IgD-negative memory B cell (primary cell): Measurements from ENCODE around the gene TPRN. TPM values are rescaled to one million over a fixed set of nuclear protein-coding genes. Genes with fewer than 3 reads are reported as not detected.

Source experiments
- H3K27ac Mint-ChIP-seq, 3 donors: one replicate each; pipeline ENCODE4 v1.8.0; 2020 to 2022; ENCODE audit warnings: mild to moderate bottlenecking in 3 of 3, mixed read lengths in 3 of 3, moderate library complexity in 1 of 3
- H3K27me3 Mint-ChIP-seq: one replicate; pipeline ENCODE4 v1.8.0; 2021; ENCODE audit warnings: mixed read lengths
- H3K36me3 Mint-ChIP-seq: one replicate; pipeline ENCODE4 v1.8.0; 2020; ENCODE audit warnings: mild to moderate bottlenecking, mixed read lengths
- H3K4me1 Mint-ChIP-seq, 3 donors: one replicate each; pipeline ENCODE4 v1.8.0; 2020 to 2022; ENCODE audit warnings: mixed read lengths in 3 of 3, mild to moderate bottlenecking in 1 of 3
- H3K4me3 Mint-ChIP-seq, 4 donors: one replicate each; pipeline ENCODE4 v1.8.0; 2020 to 2022; ENCODE audit warnings: mild to moderate bottlenecking in 4 of 4, mixed read lengths in 4 of 4, moderate library complexity in 3 of 4
- H3K9me3 Mint-ChIP-seq, 3 donors: one replicate each; pipeline ENCODE4 v1.8.0; 2020 to 2021; ENCODE audit warnings: mixed read lengths in 3 of 3, mild to moderate bottlenecking in 1 of 3
- polyA plus RNA-seq: library from polyadenylated mRNA; unstranded; fragments of 300-500 nt; fragmentation: Illumina TruSeq; gene quantifications from one replicate; pipeline ENCODE4 v1.2.3, GENCODE V29; 2021

TPRN gene
- polyA plus RNA-seq, 1 donor from 2014 or later, result 0.66 TPM

DNA sequence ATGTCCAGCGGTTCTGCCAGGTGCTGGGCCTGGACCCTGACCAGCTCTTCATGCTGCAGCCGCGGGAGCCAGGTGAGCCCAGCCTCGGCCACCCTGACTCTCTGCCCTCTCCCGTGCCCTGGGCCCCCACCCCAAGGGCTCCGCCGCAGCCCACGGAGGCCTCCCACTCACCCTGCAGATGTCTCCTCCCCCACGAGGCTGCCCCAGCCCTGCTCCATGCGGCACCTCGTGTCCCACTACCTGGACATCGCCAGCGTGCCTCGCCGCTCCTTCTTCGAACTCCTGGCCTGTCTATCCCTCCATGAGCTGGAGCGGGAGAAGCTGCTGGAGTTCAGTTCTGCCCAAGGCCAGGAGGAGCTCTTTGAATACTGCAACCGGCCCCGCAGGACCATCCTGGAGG, 14.1 kb upstream of the TPRN start:
- Mint-ChIP-seq H3K27me3 (no peaks in the 10 kb centered on the region), H3K27ac (no peak overlapping the region), H3K9me3 (no peaks in the 10 kb centered on the region), H3K4me1 (no peaks in the 10 kb centered on the region), H3K36me3 (peaks cover 1% of the 10 kb centered on the region), H3K4me3 (no peak overlapping the region)

DNA sequence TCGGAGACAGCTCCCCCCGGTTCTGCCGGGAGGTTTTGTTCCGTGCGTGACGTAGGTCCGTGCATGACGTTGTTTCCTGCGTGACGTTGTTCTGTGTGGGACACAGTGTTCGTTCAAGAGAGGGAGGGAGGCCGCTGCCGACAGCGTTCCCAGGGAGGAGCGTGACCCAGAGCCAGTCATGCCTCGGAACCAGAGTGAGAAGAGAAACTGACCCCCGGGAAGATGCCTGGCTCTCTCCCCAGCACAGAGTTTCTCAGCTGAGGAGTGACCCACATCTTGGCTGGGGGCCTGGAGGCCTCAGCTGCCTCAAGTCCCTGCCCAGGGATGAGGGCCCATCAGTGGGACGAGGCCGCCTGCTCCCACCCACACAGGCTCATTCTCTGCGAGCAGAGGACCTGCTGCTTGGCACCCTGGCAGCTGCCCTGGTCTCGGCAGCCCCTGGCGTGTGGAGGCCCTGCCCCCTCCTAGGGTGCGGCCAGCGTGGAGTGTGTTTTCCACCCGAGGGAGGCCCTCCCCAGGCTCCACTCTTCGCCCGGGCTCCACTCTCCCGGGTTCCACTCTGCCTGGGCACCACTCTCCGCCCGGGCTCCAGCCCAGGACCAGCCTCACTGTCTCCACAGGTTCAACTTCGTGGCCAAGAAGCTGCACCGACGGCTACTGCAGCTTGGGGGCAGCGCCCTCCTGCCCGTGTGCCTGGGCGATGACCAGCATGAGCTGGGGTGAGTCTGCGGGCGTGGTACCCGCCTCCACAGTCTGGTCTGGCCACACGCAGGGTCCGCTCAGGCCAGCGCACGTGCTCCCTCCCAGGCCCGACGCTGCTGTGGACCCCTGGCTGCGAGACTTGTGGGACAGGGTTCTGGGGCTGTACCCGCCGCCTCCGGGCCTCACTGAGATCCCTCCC, 12.9 kb upstream of the TPRN start:
- no peaks in the 10 kb centered on the region for H3K9me3 Mint-ChIP-seq

DNA sequence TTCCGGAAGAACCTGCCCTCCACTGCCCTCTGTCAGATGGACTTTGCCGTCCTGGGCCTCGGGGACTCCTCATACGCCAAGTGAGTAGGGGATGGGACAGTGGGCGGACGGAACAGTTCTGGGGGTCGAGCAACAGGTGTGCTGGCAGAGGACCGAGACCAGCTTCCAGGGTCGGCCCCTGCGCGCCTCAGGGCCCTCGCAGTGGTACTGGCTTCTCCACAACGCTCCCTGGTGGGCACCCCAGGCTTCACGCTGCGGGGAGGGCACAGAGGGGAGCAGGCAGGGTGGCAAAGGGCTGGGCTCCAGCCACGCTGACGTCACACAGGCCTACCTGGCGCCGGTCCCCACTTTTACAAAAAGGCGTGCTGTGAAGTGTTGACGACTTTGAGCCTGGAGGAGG, 12.0 kb upstream of the TPRN start:
- Mint-ChIP-seq H3K27me3 (no peaks in the 10 kb centered on the region), H3K27ac (no peak overlapping the region), H3K9me3 (no peaks in the 10 kb centered on the region), H3K36me3 (peaks cover 1% of the 10 kb centered on the region), H3K4me3 (no peak overlapping the region), H3K4me1 (peaks cover 0 to 1% (median under 1%) of the 10 kb centered on the region in 3 donors)

More for the DNA sequence above, 12.9 kb upstream of the TPRN start:
- no peak overlapping the region for H3K27ac Mint-ChIP-seq
- H3K4me3 Mint-ChIP-seq, result no peak overlapping the region
- H3K27me3 Mint-ChIP-seq, result no peaks in the 10 kb centered on the region
- H3K36me3 Mint-ChIP-seq, result peaks cover 1% of the 10 kb centered on the region
- H3K4me1 Mint-ChIP-seq, result no peaks in the 10 kb centered on the region

DNA sequence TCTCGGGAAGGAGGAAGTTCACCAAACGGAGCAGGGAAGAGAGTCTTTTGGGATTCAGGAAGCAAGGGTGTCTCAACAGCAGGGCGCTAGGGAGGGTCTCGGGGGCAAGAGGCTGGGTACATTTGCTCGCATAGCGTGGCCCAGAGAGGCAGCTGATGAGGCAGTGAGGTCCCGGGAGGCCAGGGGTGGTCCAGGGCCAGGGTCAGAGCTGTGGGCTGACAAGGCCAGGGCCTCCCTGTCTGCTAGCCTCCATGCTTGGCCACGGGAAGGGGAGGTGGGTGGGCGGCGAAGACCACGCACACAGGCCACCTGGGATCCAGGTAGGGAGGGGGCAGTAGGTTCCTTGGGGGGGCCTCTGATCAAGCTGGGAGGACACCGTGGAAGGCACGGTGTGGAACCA, 11.0 kb upstream of the TPRN start:
- peaks cover 1 to 9% (median 8%) of the 10 kb centered on the region in 3 donors for H3K4me1 Mint-ChIP-seq
- H3K27ac Mint-ChIP-seq, result peak overlapping the region in 1 of 3 donors; percentile 62
- H3K36me3 Mint-ChIP-seq, result peaks cover 1% of the 10 kb centered on the region
- no peaks in the 10 kb centered on the region for H3K27me3 Mint-ChIP-seq
- H3K9me3 Mint-ChIP-seq, result no peaks in the 10 kb centered on the region
- no peak overlapping the region for H3K4me3 Mint-ChIP-seq

DNA sequence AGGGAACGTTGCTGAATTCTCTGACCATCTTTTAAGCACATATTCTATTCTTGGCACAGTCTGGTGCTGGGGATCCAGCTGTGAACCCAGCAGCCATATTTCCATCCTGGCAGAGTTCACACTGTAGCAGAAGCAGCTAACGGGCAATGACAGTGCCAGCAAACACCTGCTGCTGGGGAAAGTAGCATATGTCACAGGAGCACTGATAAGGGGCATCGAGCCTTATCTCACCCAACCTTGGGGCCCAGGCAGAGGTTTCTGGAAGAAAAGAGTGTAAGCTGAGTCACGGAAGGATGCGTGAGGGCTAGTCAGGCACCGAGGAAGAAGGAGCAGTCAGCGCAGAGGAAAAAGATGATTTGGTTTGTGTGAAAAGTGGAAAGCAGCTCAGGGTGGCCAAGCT, 6.1 kb upstream of the TPRN start:
- Mint-ChIP-seq H3K36me3 (peaks cover 1% of the 10 kb centered on the region), H3K27ac (peak overlapping the region in 2 of 3 donors; percentile 93 to 96), H3K4me1 (peaks cover 15 to 24% (median 24%) of the 10 kb centered on the region in 3 donors), H3K4me3 (peak overlapping the region; percentile 90 to 95 (median 93)), H3K9me3 (no peaks in the 10 kb centered on the region), H3K27me3 (no peaks in the 10 kb centered on the region)

DNA sequence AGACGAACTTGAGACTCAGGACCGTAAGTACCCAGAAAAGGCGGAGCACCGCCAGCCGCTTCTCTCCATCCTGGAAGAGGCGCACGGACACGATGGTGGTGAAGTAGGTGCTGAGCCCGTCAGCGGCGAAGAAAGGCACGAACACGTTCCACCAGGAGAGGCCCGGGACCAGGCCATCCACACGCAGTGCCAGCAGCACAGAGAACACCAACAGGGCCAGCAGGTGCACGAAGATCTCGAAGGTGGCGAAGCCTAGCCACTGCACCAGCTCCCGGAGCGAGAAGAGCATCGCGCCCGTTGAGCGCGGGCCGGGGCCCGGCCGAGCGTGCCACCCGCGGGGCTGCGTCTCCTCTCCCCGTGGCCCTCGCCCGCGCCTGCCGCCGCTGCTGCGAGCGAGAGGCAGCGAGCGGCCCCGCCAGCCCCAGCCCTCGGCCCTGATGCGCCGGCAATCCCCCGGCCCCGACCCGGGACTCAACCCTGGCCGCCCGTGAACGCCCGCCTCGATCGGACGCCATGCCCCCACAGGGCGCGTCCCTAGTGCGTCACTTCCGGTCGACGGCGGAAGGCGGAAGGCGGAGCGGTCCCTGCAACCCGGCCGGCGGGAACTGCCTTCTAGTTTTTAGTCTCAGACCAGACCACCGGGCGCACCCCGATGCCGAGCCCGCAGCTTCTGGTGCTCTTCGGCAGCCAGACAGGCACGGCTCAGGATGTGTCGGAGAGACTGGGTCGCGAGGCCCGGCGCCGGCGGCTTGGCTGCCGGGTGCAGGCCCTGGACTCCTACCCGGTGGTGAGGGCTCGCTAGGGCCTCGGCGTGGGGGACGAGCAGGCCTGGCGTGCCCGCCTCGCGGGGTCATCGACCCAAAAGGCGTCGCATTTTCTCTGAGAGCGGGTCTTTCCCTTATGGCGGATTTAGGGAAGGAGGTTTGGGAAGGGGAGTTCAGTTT, 4.9 kb upstream of the TPRN start, which contains the start of the genes NDOR1 and TMEM203:
Gene NDOR1, plus strand, starts transcription at position 575 of the 944 bp plus-strand sequence. Its CDS starts 78 bp downstream, at position 653.
Gene TMEM203, minus strand, starts transcription at position 523 of the 944 bp plus-strand sequence. Its CDS starts 234 bp downstream, at position 289.
- Mint-ChIP-seq H3K4me1 (peaks cover 23 to 24% (median 24%) of the 10 kb centered on the region in 3 donors), H3K9me3 (no peaks in the 10 kb centered on the region), H3K4me3 (peak within 1 kb of the TSS; percentile 90 to 96 (median 94)), H3K27ac (peak within 1 kb of the TSS; percentile 93 to 96 (median 94)), H3K36me3 (no peaks in the 10 kb centered on the region), H3K27me3 (no peaks in the 10 kb centered on the region)

DNA sequence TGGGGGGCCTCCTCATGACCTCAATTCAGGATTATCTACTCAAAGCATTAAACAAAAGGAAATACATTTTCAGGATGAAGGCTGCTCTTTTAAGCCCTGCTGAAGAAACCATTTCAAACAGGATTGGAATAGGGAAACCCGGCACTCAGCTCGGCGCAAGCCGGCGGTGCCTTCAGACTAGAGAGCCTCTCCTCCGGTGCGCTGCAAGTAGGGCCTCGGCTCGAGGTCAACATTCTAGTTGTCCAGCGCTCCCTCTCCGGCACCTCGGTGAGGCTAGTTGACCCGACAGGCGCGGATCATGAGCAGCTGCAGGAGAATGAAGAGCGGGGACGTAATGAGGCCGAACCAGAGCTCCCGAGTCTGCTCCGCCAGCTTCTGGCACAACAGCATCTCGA, 4.2 kb upstream of the TPRN start:
- Mint-ChIP-seq H3K27me3 (no peaks in the 10 kb centered on the region), H3K4me3 (peak overlapping the region; percentile 90 to 96 (median 94)), H3K4me1 (peaks cover 23 to 24% (median 24%) of the 10 kb centered on the region in 3 donors), H3K27ac (peak overlapping the region; percentile 93 to 96 (median 94)), H3K36me3 (no peaks in the 10 kb centered on the region), H3K9me3 (no peaks in the 10 kb centered on the region)

DNA sequence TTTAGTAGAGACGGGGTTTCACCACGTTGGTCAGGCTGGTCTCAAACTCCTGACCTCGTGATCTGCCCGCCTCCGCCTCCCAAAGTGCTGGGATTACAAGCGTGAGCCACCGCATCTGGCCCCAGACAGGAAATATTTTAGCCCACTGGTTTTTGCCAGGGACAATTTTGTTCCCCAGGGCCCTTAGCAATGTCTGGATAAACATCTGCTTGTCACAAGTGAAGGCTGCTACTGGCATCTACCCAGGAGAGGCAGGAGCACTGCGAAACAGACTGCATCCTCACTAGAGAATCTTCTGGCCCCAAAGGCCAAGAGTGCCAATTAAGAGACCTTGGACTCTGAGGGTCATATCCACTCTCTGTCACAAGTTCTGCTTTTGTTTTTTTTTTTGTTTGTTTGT, 2.4 kb upstream of the TPRN start:
- Mint-ChIP-seq H3K4me1 (peaks cover 23 to 24% (median 24%) of the 10 kb centered on the region in 3 donors), H3K27me3 (no peaks in the 10 kb centered on the region), H3K36me3 (no peaks in the 10 kb centered on the region), H3K27ac (peak overlapping the region in 1 of 3 donors; percentile 84), H3K9me3 (no peaks in the 10 kb centered on the region), H3K4me3 (peak overlapping the region in 3 of 4 donors; percentile 47 to 99 (median 60))

DNA sequence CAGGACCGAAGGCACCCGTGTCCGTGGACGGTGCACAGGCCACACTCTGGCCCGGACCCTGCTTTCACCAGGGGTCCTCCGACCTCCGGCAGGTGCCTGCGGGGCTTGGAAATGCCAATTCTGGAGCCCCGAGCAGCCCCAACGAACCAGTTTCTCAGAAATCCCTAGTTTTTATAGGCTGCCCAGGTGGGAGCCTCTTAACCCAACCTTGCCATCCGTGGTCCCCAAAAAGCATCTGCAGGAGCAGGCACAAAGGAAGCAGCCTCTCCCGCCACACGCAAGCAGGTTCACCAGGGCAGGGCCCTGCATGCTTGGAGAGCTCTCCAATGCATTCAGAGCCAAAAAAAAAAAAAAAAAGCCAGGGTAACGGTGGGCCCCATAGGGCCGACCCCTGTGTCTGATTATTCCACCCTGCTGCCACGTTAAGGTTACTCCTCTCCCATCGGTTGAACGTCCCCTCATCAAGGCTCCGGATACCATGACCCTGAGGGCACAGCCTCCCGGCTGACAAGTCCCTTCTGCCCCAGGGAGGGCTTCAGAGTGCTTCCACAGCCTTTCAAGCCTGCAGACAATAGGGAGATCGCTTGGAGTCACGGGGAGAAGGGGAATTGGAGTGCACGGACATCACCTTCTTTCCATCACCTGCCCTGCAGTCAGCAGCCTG, 796 bp upstream of the TPRN start:
- no peaks in the 10 kb centered on the region for H3K27me3 Mint-ChIP-seq
- no peaks in the 10 kb centered on the region for H3K9me3 Mint-ChIP-seq
- peak overlapping the region; percentile 84 to 99 (median 94) for H3K27ac Mint-ChIP-seq
- H3K36me3 Mint-ChIP-seq, result no peaks in the 10 kb centered on the region
- H3K4me3 Mint-ChIP-seq, result peak overlapping the region; percentile 86 to 99 (median 92)
- H3K4me1 Mint-ChIP-seq, result peaks cover 15 to 19% (median 15%) of the 10 kb centered on the region in 3 donors

DNA sequence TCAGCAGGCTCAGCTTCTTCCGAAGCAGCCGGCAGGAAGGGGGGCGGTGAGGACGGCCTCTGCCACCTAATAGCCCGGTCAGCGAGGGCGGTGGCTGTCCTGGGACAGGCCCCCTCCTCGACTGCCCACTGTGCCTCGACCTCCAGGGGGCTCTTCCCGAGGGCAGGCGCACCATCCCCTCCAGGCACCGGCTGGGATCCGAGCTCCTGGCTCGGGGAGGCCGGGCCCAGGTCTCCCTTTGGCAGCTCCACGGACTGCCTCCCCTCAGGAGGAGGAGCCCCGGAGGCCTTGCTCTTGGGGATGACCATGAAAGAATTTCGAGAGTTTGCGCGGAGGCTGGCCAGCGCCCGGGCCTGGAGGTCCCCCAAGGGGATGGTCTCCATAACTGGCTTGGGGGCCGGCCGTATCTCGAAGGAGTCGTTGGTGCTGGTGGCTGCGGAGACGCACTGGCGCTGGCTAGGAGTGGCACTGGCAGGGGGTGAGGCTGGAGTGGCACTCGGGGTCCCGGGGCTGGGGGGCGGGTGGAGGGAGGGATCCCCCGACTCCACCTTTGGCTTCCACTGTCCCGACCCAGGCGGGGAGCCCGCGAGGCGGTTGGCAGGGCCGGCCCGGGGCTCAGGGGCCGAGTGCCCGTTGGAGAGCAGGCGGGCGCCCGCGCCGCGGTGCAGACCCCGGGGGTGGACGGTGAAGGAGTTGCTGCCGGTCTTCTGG, 975 bp downstream of the TPRN start:
- peaks cover 11 to 15% (median 12%) of the 10 kb centered on the region in 3 donors for H3K4me1 Mint-ChIP-seq
- H3K4me3 Mint-ChIP-seq, result peak overlapping the region; percentile 61 to 92 (median 76)
- no peaks in the 10 kb centered on the region for H3K9me3 Mint-ChIP-seq
- H3K27me3 Mint-ChIP-seq, result no peaks in the 10 kb centered on the region
- H3K36me3 Mint-ChIP-seq, result no peaks in the 10 kb centered on the region
- peak overlapping the region in 1 of 3 donors; percentile 17 for H3K27ac Mint-ChIP-seq

DNA sequence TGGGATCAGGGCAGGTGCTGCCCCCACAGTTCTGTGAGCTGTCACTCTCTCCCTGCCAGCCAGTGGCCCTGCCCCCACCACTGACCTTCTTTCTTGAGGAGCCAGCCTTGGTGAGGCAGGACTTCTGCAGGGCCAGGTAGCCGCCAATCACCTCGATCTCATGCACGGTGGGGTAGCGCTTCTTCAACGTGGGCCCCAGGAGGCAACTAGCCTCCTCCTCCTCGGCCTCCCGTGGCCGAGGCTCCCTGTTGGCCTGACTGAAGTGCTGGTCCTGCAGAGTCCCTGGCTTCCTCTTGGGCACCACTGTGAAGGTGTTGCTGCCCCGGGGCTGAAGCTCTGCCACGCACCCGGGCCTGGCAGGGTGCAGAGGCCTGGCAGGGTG, 1.6 kb downstream of the TPRN start:
- Mint-ChIP-seq H3K9me3 (no peaks in the 10 kb centered on the region), H3K4me1 (peaks cover 8 to 9% (median 9%) of the 10 kb centered on the region in 3 donors), H3K4me3 (peak overlapping the region in 1 of 4 donors; percentile 57), H3K27ac (no peak overlapping the region), H3K27me3 (no peaks in the 10 kb centered on the region), H3K36me3 (no peaks in the 10 kb centered on the region)

DNA sequence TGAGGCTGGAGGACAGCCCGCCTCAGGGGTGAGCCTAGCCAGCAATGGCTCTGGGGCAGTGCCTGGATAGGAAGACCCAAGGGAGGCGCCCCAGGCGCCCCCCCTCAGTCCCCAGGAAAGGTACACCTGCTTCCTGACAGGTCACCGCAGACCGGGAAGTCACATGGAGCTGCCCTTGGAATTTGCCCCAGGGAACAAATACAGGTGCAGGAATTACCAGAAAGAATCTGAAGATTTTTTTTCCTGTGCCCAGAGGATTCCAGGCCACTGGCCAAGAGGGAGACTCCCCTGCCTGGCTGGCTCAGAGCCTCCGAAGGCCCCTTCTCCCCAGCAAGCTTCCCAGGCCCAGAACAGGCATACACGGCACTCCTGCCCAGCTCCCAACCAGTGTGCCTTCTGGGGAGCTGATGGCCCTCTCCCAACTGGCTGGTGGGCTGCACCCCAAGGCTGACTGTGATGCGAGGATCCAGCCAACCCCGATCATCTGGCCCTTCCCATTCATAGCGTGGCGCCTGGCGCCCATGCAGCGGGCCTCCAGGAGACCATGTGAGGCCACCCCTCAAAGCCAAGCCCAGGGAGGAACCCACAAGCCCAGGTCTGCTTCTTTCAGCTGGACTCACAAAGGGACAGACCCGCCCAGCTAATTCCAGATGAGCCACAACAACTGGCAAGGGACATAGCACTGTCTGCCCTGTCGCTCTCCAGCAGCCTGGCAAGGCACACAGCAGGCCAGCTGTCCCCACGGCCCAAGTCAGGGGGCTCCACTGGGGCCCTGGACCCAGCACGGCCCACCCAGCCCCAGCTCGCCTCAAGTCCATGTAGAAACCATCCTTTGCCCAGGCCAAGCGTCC, 2.3 kb downstream of the TPRN start:
- Mint-ChIP-seq H3K9me3 (no peaks in the 10 kb centered on the region), H3K36me3 (no peaks in the 10 kb centered on the region), H3K27me3 (no peaks in the 10 kb centered on the region), H3K4me3 (peak overlapping the region in 2 of 4 donors; percentile 4 to 57), H3K27ac (peak overlapping the region in 1 of 3 donors; percentile 39), H3K4me1 (peaks cover 8 to 9% (median 9%) of the 10 kb centered on the region in 3 donors)
